Ascending aorta (tissue), 2 donors: ENCODE measurements around the gene CNTNAP2. TPM values are rescaled to one million over a fixed set of nuclear protein-coding genes. Genes with fewer than 3 reads are reported as not detected.

ENCODE experiments used
- DNase-seq, 2 donors: peaks; one replicate each; pipeline ENCODE4 v3.0.0-alpha.2; 2019; ENCODE audit warnings: low spot score in 2 of 2
- H3K27ac ChIP-seq, 2 donors: fragments of 200-600 bp; sonication (generic); one replicate each; pipeline ENCODE4 v1.5.1; 2016 to 2017; ENCODE audit warnings: mild to moderate bottlenecking in 1 of 2
- H3K27me3 ChIP-seq: fragments of 200-600 bp; sonication (generic); one replicate; pipeline ENCODE4 v1.5.1; 2017
- H3K36me3 ChIP-seq, 2 donors: fragments of 200-600 bp; sonication (generic); one replicate each; pipeline ENCODE4 v1.5.1; 2016
- H3K4me1 ChIP-seq, 2 donors: fragments of 200-600 bp; sonication (generic); one replicate each; pipeline ENCODE4 v1.5.1; 2016 to 2017; ENCODE audit warnings: mild to moderate bottlenecking in 1 of 2
- H3K4me3 ChIP-seq, 2 donors: fragments of 200-600 bp; sonication (generic); one replicate each; pipeline ENCODE4 v1.5.1; 2016 to 2017; ENCODE audit warnings: mild to moderate bottlenecking in 1 of 2
- H3K9me3 ChIP-seq, 2 donors: fragments of 200-600 bp; sonication (generic); one replicate each; pipeline ENCODE4 v1.5.1; 2016
- intact Hi-C: fragments of 100-400 bp; cut with DNase I; formaldehyde crosslinking; loops from one replicate; pipeline ENCODE4 v1.15.1; 2023
- total RNA-seq: library from RNA; depleted of rRNA; stranded (reverse); fragments of >200 nt; gene quantifications from one replicate; pipeline ENCODE4 v1.1.0, GENCODE V29; 2016
- TF ChIP-seq, protein P1 (sequence below), 3 experiments: fragments of 200-600 bp in 2 of 3; fragments of 450-650 bp in 1 of 3; sonication (generic) in 2 of 3; IDR thresholded peaks; one replicate each; pipeline ENCODE4 v1.5.1; 2016 to 2019; ENCODE audit warnings: antibody characterized with exemption in 3 of 3, mild to moderate bottlenecking in 1 of 3, moderate library complexity in 1 of 3

The CNTNAP2 gene
- total RNA-seq, 1 donor from 2014 or later: not detected

DNA sequence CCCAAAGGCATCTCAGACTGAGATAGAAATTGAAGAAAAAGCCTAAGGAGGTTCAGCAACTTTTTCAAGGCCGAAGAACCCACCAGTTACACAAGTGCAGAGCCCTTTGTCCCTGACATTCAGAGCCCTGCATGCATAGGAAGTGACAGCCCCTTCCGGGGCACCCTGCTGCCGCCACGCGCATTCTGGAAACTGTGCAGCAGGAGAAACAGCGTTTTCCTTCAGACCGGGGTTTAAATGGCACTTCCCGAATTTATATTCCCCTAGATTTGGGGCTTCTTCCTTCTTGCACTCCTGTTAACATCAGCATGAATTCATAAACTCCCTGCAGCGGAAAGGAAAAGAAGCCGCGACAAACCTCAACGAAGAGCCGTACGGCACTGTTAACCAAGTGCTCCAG is 2283.5 kb downstream of the CNTNAP2 start:
- no peak for DNase-seq
- H3K27ac ChIP-seq: no peak overlapping the region
- H3K9me3 ChIP-seq: no peaks in the 10 kb centered on the region
- H3K4me1 ChIP-seq: no peaks in the 10 kb centered on the region
- H3K4me3 ChIP-seq: no peak overlapping the region
- intact Hi-C loops: no loop called here
- no peaks in the 10 kb centered on the region for H3K36me3 ChIP-seq
- TF ChIP-seq, protein P1, sequence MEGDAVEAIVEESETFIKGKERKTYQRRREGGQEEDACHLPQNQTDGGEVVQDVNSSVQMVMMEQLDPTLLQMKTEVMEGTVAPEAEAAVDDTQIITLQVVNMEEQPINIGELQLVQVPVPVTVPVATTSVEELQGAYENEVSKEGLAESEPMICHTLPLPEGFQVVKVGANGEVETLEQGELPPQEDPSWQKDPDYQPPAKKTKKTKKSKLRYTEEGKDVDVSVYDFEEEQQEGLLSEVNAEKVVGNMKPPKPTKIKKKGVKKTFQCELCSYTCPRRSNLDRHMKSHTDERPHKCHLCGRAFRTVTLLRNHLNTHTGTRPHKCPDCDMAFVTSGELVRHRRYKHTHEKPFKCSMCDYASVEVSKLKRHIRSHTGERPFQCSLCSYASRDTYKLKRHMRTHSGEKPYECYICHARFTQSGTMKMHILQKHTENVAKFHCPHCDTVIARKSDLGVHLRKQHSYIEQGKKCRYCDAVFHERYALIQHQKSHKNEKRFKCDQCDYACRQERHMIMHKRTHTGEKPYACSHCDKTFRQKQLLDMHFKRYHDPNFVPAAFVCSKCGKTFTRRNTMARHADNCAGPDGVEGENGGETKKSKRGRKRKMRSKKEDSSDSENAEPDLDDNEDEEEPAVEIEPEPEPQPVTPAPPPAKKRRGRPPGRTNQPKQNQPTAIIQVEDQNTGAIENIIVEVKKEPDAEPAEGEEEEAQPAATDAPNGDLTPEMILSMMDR (IDR thresholded peaks at IDR 0.05): no peak
- no peaks in the 10 kb centered on the region for H3K27me3 ChIP-seq

DNA sequence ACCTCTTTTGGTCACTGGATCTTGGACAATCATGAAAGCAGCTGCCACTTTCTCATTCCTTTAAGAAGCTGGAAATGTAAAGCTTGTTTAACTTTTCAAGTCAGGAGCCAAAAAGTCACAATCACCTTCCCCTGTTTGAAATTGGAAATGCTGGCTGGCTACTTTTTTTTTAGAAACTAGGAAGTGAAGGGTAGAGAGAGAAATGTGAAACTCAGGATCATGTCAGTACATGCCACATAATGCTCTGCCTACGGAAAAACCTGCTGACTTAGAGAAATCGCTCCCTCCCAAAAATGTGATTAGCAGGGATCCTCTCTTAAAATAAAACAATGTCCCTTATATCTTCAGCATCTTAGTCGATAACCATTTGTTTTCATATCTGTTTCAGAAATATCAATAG is 2285.6 kb downstream of the CNTNAP2 start:
- no peak for DNase-seq
- H3K4me1 ChIP-seq: no peaks in the 10 kb centered on the region
- H3K4me3 ChIP-seq: no peak overlapping the region
- intact Hi-C loops: no loop called here
- H3K27me3 ChIP-seq: no peaks in the 10 kb centered on the region
- H3K27ac ChIP-seq: no peak overlapping the region
- no peaks in the 10 kb centered on the region for H3K36me3 ChIP-seq
- H3K9me3 ChIP-seq: no peaks in the 10 kb centered on the region
- TF ChIP-seq, protein P1 (IDR thresholded peaks at IDR 0.05): no peak

DNA sequence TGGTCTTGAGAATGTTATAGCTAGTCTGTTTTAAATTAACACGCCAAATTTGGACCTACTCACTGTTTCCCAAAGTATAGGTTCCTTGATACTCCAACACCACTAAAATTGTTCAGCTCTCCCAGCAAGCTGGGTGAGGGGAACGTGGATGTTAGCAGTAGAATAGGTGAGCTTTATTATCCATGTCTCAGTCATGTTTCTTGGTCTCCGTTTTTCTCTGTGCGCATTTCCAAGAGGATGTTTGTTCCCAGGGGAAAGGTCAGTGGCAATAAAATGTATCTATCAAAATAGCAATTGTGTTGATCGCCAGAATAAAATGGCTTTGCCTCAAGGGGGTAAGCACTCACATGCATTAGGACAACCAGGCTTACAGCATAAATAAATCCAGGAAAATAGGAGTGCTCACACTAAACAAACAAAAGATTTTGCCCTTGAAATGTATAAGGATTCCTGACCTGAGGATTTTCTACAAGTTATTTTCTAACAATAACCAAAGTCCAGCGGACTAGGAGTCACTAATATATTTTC is 2286.9 kb downstream of the CNTNAP2 start:
- intact Hi-C loops: no loop called here
- Histone ChIP-seq H3K27ac (no peak overlapping the region), H3K36me3 (no peaks in the 10 kb centered on the region), H3K4me3 (no peak overlapping the region), H3K4me1 (no peaks in the 10 kb centered on the region), H3K27me3 (no peaks in the 10 kb centered on the region), H3K9me3 (no peaks in the 10 kb centered on the region)
- DNase-seq: no peak
- TF ChIP-seq, protein P1 (IDR thresholded peaks at IDR 0.05): no peak

DNA sequence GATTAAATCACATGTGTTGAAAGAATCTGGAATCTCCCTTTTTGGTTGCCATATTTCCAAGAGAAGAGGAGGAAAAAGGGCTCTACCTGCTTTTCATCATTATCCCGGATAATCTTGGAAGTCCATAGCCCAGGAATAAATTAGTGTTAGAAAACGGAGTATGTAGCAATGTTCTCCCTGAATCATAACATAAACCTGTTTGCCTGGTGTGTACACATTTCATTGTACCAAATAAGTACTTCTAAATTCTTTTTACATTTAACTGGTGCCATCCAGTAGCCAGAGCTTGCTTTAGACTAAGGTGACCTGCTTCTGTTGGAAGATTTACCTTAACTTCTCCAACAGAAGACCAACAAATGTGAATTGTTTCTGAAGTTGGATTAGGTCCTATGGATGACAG is 2291.7 kb downstream of the CNTNAP2 start:
- Histone ChIP-seq H3K36me3 (no peaks in the 10 kb centered on the region), H3K27me3 (no peaks in the 10 kb centered on the region), H3K4me3 (no peak overlapping the region), H3K9me3 (no peaks in the 10 kb centered on the region), H3K4me1 (no peaks in the 10 kb centered on the region), H3K27ac (no peak overlapping the region)
- TF ChIP-seq, protein P1 (IDR thresholded peaks at IDR 0.05): no peak
- intact Hi-C loops: no loop called here
- no peak for DNase-seq

DNA sequence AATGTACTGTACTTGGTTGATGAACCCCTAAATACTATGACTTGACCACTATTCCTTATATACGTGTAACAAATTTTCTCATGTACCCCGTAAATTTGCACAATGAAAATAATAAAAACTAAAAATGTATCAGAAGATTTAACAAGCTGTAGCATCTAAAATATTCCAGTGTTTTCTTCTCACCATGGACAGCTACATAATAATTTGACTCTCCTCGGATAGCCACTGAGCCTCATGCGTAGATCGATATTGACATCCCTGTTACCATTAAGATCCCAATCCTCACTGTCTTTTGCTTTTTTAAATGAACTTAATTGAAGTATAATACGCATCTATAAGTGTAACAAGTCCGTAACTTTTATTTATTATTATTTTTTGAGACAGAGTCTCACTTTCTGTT is 2294.3 kb downstream of the CNTNAP2 start:
- Histone ChIP-seq H3K27me3 (no peaks in the 10 kb centered on the region), H3K4me3 (no peak overlapping the region), H3K4me1 (no peaks in the 10 kb centered on the region), H3K9me3 (no peaks in the 10 kb centered on the region), H3K36me3 (no peaks in the 10 kb centered on the region), H3K27ac (no peak overlapping the region)
- no peak for DNase-seq
- TF ChIP-seq, protein P1 (IDR thresholded peaks at IDR 0.05): no peak
- intact Hi-C loops: no loop called here

DNA sequence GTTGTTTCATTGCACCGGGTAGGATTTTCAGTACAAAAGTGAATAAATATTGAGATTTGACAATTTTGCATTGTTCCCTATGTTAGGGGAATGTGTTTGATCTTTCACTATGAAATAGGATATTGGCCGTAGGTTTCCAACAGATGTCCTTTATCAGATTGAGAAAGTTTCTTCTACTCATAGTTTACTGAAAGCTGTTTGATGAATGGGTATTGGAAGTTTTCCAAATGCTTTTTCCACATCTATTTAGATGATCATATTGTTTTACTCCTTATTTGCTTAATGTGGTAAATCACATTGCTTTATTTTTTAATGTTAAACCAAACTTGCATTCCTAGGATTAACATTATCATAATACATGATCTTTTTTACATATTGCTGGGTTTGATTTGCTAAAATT is 2296.1 kb downstream of the CNTNAP2 start:
- intact Hi-C loops: no loop called here
- Histone ChIP-seq H3K27ac (no peak overlapping the region), H3K36me3 (no peaks in the 10 kb centered on the region), H3K27me3 (no peaks in the 10 kb centered on the region), H3K9me3 (no peaks in the 10 kb centered on the region), H3K4me3 (no peak overlapping the region), H3K4me1 (no peaks in the 10 kb centered on the region)
- TF ChIP-seq, protein P1 (IDR thresholded peaks at IDR 0.05): no peak
- no peak for DNase-seq
